Measurements from ENCODE around the gene CYP8B1.

GRCh38 chr3:42844412-42844713 is 31.3 kb downstream of the CYP8B1 start:
- TF ChIP-seq, protein P1, sequence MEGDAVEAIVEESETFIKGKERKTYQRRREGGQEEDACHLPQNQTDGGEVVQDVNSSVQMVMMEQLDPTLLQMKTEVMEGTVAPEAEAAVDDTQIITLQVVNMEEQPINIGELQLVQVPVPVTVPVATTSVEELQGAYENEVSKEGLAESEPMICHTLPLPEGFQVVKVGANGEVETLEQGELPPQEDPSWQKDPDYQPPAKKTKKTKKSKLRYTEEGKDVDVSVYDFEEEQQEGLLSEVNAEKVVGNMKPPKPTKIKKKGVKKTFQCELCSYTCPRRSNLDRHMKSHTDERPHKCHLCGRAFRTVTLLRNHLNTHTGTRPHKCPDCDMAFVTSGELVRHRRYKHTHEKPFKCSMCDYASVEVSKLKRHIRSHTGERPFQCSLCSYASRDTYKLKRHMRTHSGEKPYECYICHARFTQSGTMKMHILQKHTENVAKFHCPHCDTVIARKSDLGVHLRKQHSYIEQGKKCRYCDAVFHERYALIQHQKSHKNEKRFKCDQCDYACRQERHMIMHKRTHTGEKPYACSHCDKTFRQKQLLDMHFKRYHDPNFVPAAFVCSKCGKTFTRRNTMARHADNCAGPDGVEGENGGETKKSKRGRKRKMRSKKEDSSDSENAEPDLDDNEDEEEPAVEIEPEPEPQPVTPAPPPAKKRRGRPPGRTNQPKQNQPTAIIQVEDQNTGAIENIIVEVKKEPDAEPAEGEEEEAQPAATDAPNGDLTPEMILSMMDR (IDR thresholded peaks at IDR 0.05): no peak
- no peak for TF ChIP-seq POLR2A (IDR thresholded peaks at IDR 0.05)
